Measurements from ENCODE around the gene MOV10.

MOV10 gene

GRCh38 chr1:112702420-112703261 lies 28.2 kb downstream of the MOV10 start:
- no peak overlapping the region for H3K4me3 ChIP-seq (ENCODE audit: low read depth, low read length)
- TF ChIP-seq CTCF (IDR thresholded peaks at IDR 0.05; ENCODE audit: low read depth, low read length) = no peak

GRCh38 chr1:112703706-112704105 lies 29.2 kb downstream of the MOV10 start:
- TF ChIP-seq CTCF (IDR thresholded peaks at IDR 0.05; ENCODE audit: low read depth, low read length) = no peak
- H3K4me3 ChIP-seq (ENCODE audit: low read depth, low read length) = no peak overlapping the region

- H3K4me3 ChIP-seq (ENCODE audit: low read depth, low read length) = peak overlapping the region; percentile 96
- no peak for TF ChIP-seq CTCF (IDR thresholded peaks at IDR 0.05; ENCODE audit: low read depth, low read length)
Measured at GRCh38 chr1:112704391-112704933, 30.0 kb downstream of the MOV10 start.

GRCh38 chr1:112704934-112705627 lies 30.6 kb downstream of the MOV10 start:
- TF ChIP-seq CTCF (IDR thresholded peaks at IDR 0.05; ENCODE audit: low read depth, low read length) = no peak
- peak overlapping the region; percentile 96 for H3K4me3 ChIP-seq (ENCODE audit: low read depth, low read length)

GRCh38 chr1:112706505-112707220 lies 32.2 kb downstream of the MOV10 start, which contains the start of gene RHOC:
TSS of gene RHOC (minus strand) at chr1:112707127. CDS start at chr1:112703799, 3,328 bp downstream.
- peak within 1 kb of the TSS; percentile 96 for H3K4me3 ChIP-seq (ENCODE audit: low read depth, low read length)
- no peak for TF ChIP-seq CTCF (IDR thresholded peaks at IDR 0.05; ENCODE audit: low read depth, low read length)

- peak overlapping the region; percentile 96 for H3K4me3 ChIP-seq (ENCODE audit: low read depth, low read length)
- peak; percentile 85 for TF ChIP-seq CTCF (IDR thresholded peaks at IDR 0.05; ENCODE audit: low read depth, low read length)
Measured at GRCh38 chr1:112707221-112708001, 33.0 kb downstream of the MOV10 start.

Data from WI38 (cell line).